GM18519 (cell line): ENCODE results near the gene DYNLRB2.

Experiments used
- ATAC-seq: cut with Tn5 transposase; IDR thresholded peaks from one replicate; pipeline ENCODE4 v1.9.1; 2021; ENCODE audit warnings: mild to moderate bottlenecking, moderate library complexity; ENCODE audit not compliant: unreplicated experiment, low FRiP score

DYNLRB2 gene

DNA sequence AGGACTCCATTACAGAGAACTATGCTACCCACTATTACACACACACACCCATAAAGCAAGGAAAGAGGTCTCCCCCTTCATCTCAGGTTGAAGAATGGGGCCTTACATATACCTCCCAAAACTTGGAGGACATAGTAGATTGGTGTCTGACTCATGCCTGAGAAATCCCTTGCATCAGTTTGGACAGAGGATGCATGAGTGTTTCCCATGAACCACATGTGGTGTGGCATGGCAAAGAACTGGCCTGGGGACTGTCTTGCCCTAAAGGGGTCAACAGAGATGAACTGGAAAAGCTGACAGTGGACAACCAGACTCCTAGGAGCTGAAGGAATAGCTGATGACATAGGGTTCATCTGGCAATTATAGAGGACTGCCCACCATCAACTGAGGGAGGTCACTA is 54.0 kb downstream of the DYNLRB2 start:
- ATAC-seq = no peak

DNA sequence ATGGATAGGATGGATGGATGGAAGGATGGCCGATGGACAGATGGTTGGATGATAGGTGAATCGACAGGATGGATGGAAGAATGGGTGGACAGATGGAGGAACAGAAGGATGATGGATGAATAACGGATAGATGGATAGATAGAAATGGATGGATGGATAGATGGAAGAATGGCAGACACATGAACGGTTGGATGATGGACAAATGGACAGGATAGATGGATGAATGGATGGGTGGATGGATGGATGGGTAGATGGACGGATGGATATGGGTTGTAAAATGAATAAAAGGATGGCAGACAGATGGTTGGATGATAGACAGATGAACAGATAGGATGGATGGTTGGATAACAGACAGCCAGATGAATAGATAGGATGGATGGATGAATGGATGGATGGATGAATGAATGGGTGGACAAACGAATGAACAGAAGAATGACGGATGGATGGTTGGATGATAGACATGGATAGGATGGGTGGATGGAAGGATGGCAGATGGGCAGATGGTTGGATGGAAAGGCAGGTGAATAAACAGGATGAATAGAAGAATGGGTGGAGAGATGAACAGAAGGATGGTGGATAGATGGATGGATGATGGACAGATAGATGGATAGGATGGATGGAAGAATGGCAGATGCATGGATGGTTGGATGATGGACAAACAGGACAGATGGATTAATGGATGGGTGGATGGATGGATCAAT is 55.9 kb downstream of the DYNLRB2 start:
- no peak for ATAC-seq

DNA sequence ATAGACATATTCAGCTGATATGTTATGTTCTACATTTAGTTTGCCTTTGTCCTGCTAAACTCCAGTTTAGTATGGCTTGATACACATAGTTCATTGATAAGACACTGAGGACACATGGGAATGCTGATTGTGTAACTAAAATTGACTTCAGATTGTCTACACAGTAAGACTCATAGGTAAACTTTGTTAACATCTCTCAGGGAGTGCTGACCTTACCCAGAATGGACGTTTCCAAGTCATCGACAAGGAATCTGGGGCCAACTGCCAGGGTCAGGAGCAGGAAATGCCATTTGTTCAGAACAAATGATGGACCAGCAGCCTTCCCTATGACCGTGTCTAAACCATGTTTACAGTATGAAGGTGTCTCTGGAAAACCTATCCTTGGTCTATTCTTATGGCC is 58.7 kb downstream of the DYNLRB2 start:
- no peak for ATAC-seq
